Ascending aorta (tissue), 2 donors: ENCODE measurements around the gene MMS19. TPM values are rescaled to one million over a fixed set of nuclear protein-coding genes. Genes with fewer than 3 reads are reported as not detected.

Source experiments
- DNase-seq, 2 donors: peaks; one replicate each; pipeline ENCODE4 v3.0.0-alpha.2; 2019; ENCODE audit warnings: low spot score in 2 of 2
- H3K27ac ChIP-seq, 2 donors: fragments of 200-600 bp; sonication (generic); one replicate each; pipeline ENCODE4 v1.5.1; 2016 to 2017; ENCODE audit warnings: mild to moderate bottlenecking in 1 of 2
- H3K27me3 ChIP-seq: fragments of 200-600 bp; sonication (generic); one replicate; pipeline ENCODE4 v1.5.1; 2017
- H3K36me3 ChIP-seq, 2 donors: fragments of 200-600 bp; sonication (generic); one replicate each; pipeline ENCODE4 v1.5.1; 2016
- H3K4me1 ChIP-seq, 2 donors: fragments of 200-600 bp; sonication (generic); one replicate each; pipeline ENCODE4 v1.5.1; 2016 to 2017; ENCODE audit warnings: mild to moderate bottlenecking in 1 of 2
- H3K4me3 ChIP-seq, 2 donors: fragments of 200-600 bp; sonication (generic); one replicate each; pipeline ENCODE4 v1.5.1; 2016 to 2017; ENCODE audit warnings: mild to moderate bottlenecking in 1 of 2
- H3K9me3 ChIP-seq, 2 donors: fragments of 200-600 bp; sonication (generic); one replicate each; pipeline ENCODE4 v1.5.1; 2016
- CTCF ChIP-seq, 3 experiments: fragments of 200-600 bp in 2 of 3; fragments of 450-650 bp in 1 of 3; sonication (generic) in 2 of 3; IDR thresholded peaks; one replicate each; pipeline ENCODE4 v1.5.1; 2016 to 2019; ENCODE audit warnings: antibody characterized with exemption in 3 of 3, mild to moderate bottlenecking in 1 of 3, moderate library complexity in 1 of 3
- intact Hi-C: fragments of 100-400 bp; cut with DNase I; formaldehyde crosslinking; loops from one replicate; pipeline ENCODE4 v1.15.1; 2023
- total RNA-seq: library from RNA; depleted of rRNA; stranded (reverse); fragments of >200 nt; gene quantifications from one replicate; pipeline ENCODE4 v1.1.0, GENCODE V29; 2016

The MMS19 gene
- total RNA-seq, 1 donor from 2014 or later, result 34.0 TPM

GRCh38 chr10:97442277-97442676 lies 55.9 kb downstream of the MMS19 start:
- no peak for DNase-seq
- Histone ChIP-seq H3K4me1 (peaks cover 7 to 17% of the 10 kb centered on the region in 2 donors), H3K27ac (no peak overlapping the region), H3K4me3 (no peak overlapping the region), H3K36me3 (peaks cover 38 to 41% of the 10 kb centered on the region in 2 donors), H3K27me3 (no peaks in the 10 kb centered on the region), H3K9me3 (no peaks in the 10 kb centered on the region)
- TF ChIP-seq CTCF (IDR thresholded peaks at IDR 0.05), result no peak
- intact Hi-C loops, result no loop called here

- H3K27me3 ChIP-seq, result no peaks in the 10 kb centered on the region
These were observed 63.0 kb downstream of the MMS19 start for GRCh38 chr10:97435211-97435610.

DNA sequence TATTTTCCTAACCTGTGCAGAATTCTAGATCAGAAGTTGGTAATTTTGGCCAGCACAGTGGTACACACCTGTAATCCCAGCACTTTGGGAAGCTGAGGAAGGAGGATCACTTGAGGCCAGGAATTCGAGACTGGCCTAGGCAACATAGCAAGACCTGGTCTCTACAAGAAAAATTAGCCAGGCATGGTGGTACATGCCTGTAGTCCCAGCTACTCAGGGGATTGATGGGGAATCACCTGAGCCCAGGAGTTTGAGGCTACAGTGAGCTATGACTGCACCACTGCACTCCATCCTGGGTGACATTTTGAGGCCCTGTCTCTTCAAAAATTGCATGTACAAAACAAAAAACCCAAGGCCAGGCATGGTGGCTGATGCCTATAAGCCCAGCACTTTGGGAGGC lies 63.7 kb downstream of the MMS19 start:
- Histone ChIP-seq H3K27ac (no peak overlapping the region), H3K4me1 (no peaks in the 10 kb centered on the region), H3K36me3 (peaks cover 68 to 86% of the 10 kb centered on the region in 2 donors), H3K9me3 (no peaks in the 10 kb centered on the region), H3K27me3 (no peaks in the 10 kb centered on the region), H3K4me3 (no peak overlapping the region)
- intact Hi-C loops, result no loop called here
- TF ChIP-seq CTCF (IDR thresholded peaks at IDR 0.05), result no peak
- no peak for DNase-seq

More at GRCh38 chr10:97435211-97435610, 63.0 kb downstream of the MMS19 start:
- no peak overlapping the region for H3K4me3 ChIP-seq
- no peaks in the 10 kb centered on the region for H3K4me1 ChIP-seq
- H3K36me3 ChIP-seq, result peaks cover 74 to 82% of the 10 kb centered on the region in 2 donors
- no peak overlapping the region for H3K27ac ChIP-seq
- TF ChIP-seq CTCF (IDR thresholded peaks at IDR 0.05), result no peak
- H3K9me3 ChIP-seq, result no peaks in the 10 kb centered on the region
- no peak for DNase-seq
- intact Hi-C loops, result no loop called here

DNA sequence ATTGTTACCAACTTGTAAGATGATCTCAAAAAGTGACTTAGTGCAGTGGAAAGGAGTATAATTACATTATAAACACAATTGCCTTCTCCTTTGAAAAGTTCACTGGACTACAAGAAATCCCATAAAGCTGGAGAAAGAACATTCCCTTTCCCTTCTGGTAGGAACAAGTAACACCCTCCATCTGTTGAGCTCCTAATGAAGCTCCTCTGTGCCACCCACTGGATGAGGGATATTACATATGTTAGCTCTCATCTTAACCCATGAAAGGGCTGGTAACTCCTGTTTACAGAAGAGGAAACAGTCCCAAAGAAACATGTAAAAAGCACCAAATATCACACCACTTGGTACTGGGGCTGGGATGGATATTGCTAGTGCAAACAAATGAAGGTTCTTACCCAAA lies 64.2 kb downstream of the MMS19 start:
- intact Hi-C loops, result no loop called here
- H3K27me3 ChIP-seq, result no peaks in the 10 kb centered on the region
- H3K36me3 ChIP-seq, result peaks cover 63 to 85% of the 10 kb centered on the region in 2 donors
- H3K4me3 ChIP-seq, result no peak overlapping the region
- no peak overlapping the region for H3K27ac ChIP-seq
- no peaks in the 10 kb centered on the region for H3K9me3 ChIP-seq
- TF ChIP-seq CTCF (IDR thresholded peaks at IDR 0.05), result no peak
- no peak for DNase-seq
- H3K4me1 ChIP-seq, result no peaks in the 10 kb centered on the region

DNA sequence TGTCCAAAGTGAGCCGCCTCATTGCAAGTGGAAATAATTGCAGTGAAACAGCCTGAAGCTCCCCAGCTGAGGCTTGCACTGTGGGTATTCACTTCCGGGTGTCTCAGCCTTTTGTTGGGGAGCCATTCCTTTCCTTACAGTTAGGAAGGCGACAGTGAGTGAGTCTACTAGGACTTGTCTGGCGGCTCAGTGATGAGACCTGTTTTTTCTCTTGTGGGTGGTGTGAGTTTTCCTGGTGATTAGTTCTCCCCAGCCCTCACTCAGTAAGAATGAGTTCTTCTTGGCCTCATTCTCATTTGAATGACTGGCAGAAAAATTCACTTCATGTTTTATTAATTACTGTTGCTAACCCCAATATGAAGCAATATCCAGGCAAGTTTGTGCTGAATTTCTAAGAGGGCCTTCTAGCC lies 69.6 kb downstream of the MMS19 start:
- Histone ChIP-seq H3K27ac (peak overlapping the region in 1 of 2 donors; percentile 19), H3K36me3 (peaks cover 21 to 34% of the 10 kb centered on the region in 2 donors), H3K4me1 (peaks cover 9 to 17% of the 10 kb centered on the region in 2 donors), H3K9me3 (no peaks in the 10 kb centered on the region), H3K27me3 (no peaks in the 10 kb centered on the region), H3K4me3 (peak overlapping the region in 1 of 2 donors; percentile 75)
- intact Hi-C loops, result loop anchor here (5.0 to 10.0 kb wide), 2 partner anchors 204 to 306 kb away; partner anchors contain the start of genes MORN4 and ZFYVE27
- no peak for DNase-seq
- no peak for TF ChIP-seq CTCF (IDR thresholded peaks at IDR 0.05)
